ENCODE results near the gene PTPRM.

Gene PTPRM

DNA sequence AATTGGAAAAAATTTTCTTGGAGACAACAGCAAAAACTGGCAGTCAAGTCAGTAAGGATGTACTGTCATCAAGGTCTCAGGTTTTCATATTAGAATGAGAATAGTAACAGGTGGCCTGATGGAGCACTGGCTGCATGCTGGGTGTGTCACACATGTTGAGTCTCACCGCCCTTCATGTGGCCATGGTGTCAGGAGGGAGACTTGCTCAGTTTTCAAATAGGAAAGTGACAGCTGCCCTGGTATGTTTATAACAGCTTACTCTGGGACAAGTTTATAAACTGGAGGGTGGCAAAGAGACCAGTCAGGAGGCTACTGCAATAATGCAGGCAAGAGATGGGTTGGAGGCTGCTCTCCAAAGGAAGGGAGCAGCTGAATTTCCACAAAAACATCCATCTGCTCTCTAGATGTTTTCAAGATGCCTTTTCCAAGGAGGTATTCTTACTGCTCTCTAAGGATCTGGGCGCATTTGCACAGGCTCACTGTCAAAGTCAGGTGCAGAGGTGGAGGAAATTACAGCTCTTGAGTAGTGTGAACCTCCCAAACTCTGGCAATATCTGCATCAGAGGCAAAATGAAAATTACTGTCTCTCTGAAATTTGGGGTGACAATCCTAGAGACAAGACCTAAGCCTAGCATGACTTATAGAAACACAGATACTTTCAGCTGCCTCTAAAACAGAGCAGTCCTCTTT lies 720.2 kb downstream of the PTPRM start:
- DNase-seq (ENCODE audit: low spot score): no peak

DNA sequence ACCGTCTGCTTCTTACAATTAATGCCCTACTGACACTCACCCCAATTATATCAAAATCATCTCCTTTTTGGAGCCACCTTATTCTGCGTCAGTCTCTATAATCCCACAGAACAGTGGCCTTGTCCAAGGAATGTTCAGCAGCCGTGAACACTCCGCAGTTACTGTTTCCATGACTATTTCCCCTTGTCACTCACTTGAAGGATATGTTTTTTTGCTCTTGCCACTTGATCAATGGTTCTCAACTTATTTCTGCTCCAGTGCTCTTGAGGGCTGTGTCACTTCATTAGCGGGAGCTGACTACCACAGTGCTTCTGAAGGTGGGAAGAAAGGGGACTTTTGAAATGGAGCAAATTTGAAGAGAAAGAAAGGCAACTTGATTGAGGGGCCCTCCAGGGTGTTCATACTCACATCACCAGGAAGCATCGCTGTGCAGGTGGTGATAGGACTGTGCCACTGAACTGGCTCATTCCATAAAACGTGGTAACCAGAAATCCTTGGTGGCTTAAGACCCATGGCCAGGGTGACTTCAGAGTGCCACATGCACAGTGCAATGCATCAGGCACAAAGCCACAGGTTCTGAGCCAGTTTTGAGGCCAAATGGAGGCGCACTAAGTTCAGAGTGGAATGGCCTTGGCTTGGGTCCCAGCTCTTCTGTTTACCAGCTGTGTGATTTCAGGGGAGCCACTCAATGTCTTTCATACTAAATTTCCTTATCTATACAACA lies 721.5 kb downstream of the PTPRM start:
- DNase-seq (ENCODE audit: low spot score): no peak

DNA sequence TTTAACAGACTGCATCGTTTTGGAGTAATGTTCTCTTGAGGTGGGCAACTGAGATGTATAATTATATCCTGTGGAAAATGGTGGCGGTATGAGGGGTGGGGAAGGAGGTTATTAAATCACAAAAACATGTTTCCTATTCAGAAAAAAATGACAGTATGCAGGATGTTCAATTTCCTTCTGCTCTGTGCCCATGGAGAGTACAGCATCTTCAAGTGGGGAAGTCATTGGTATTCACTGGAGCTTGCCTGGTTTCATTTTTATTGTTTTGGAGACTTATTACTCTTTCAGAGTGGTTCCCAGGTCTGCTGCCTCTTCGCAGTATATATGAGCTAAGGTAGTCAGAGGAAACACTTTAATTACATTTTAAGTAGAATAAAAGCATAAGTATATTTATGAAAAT lies 723.3 kb downstream of the PTPRM start:
- DNase-seq (ENCODE audit: low spot score): no peak

DNA sequence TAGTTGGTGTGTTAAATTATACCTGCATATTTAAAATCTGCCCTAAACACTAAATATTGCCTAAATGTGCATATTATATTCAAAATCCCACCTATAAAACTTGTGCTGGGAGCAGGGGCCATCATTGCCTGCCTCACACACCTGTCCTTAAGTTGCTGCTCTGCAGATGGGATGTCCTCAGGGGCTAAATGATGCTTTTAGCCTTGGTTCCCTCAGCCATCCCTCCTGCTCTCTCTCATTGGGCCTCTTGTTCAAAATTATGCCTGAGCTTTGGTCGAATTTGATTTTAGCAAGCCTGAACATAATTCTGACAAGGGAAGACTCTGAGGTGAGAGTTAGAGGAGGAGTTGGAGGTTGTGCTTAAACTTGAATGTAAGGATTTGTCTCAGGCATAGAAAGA lies 723.8 kb downstream of the PTPRM start:
- no peak for DNase-seq (ENCODE audit: low spot score)

DNA sequence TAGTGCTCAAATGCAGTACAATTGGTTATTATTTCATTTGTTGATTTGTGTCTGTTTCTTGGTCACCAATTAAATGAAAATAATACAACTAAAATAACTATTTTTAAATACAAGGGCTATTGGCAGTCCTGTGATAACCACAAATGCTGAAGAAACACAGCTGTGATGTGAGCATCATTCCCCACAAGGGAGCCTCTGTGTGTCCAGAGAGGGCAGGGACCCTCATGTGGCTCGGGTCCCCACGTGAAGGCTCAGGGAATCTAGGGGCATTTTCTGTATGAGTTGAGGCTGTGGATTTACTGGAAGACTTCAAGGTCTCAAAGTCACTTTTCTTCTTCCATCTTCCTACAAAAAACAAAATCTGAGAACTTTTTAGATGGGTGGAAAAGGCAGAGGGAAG lies 726.1 kb downstream of the PTPRM start:
- DNase-seq (ENCODE audit: low spot score): no peak

DNA sequence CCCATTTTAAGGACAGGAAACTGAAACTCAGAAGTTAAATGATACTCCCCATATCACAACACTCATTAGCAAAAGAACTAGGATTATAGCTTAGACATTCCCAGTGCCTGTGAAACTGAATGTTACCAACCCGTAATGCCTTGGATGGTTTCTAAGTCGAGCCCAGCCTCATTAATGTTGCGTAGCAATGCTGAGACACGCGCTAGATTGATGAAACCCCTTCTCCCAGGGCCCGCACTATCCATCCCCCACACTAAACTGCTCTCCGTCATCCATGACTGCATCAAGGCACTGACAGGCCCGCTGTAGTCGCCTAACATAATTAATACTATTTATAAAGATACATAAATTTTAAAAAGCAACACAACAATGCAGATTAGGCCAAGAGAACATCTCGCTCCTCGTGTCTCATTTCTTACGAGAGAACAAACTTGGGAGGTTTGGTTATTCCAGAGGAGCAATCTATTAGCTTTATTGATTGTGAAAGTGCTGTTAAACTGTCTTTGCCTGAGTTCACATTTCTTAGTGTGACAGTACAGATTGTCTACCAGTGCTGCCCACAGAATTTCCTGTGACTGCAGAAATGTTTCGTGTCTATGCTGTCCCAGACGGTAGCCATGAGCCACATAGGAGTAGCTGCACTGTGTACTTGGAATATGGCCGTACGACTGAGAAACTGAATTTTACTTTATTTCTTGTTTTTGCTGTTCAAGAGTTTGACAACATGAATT lies 729.9 kb downstream of the PTPRM start:
- no peak for DNase-seq (ENCODE audit: low spot score)

DNA sequence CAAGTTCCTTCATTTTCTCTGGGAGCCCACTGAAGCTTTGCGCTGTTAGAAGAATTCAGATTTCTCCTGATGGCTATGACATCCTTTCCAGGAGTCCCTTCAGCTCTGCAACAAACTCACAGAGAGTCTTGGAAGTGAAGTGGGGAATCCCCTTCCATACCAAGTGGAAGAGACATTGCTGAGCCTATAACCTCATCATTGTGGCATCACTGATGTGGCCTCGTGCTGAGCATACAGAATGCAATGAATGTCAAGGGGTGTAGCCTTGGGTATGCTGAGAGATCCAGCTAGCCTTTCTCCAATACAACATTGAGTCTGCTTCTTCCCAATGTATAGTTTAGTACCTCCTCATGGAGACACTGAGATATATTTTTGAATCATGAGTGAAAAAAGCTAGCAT lies 731.1 kb downstream of the PTPRM start:
- no peak for DNase-seq (ENCODE audit: low spot score)

DNA sequence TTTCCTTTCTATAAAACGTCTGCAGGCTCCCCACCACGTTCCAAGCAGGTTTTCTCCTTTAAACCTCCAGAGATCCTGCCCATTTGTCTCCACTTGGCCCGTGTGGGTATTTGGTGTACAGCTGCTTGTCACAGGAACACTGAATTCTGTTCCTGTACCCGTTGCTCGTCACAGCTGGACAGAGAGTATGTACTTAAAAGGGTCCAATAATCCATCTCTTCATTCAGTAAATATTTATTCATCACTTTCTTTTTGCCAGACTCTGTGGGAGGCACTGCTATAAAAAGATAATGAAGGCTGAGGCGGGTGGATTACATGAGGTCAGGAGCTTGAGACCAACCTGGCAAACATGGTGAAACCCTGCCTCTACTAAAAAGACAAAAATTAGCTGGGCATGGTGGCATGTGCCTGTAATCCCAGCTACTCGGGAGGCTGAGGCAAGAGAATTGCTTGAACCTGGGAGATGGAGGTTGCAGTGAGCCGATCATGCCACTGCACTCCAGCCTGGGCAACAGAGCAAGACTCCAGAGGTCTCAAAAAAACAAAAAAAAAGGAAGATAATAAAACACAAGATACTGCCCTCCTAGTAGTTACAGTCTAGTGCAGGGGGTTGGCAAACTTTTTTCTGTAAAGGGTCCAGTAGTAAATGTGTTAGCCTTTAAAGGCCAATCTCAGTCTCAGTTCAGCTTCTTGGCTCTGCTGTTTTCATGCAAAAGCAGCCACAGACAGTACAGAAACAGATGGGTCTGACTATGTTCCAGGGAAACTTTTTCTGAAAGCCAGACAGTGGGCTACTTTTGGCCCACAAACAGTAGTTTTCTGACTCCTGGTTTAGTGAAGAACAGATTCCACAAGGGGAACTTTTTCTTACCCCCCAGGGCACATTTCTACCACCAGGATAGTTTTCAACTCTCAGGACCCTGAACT lies 732.2 kb downstream of the PTPRM start:
- no peak for DNase-seq (ENCODE audit: low spot score)

DNA sequence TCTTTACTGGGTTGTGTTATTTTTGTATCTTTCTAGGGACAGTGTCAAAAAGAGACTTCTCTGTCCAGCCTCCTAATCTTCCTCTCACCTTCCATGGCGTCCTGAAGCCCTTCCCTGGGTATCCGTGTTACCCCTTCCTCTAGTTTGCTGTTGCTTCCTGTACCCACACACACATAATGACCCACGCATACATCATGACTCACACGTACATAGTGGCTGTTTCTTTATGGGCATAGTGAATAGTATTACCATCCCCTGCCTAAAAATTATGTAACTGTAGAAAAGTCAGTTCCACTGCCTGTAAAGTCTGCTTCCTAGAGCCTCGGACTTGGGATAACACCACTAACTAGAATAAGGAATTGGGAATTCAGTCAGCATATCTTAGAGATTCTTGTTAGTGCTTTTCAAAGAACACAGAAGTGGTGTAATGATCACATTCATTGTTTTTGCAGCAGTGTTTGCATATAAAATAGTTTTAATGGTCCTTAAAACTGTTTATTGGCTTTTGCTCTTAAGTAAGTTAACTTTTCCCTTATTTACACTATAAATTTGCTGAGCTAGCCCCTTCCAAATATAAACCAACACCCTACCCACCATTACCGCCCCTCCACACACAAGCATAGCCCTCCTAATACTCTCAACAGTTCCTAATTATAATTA lies 733.8 kb downstream of the PTPRM start:
- DNase-seq (ENCODE audit: low spot score): no peak

DNA sequence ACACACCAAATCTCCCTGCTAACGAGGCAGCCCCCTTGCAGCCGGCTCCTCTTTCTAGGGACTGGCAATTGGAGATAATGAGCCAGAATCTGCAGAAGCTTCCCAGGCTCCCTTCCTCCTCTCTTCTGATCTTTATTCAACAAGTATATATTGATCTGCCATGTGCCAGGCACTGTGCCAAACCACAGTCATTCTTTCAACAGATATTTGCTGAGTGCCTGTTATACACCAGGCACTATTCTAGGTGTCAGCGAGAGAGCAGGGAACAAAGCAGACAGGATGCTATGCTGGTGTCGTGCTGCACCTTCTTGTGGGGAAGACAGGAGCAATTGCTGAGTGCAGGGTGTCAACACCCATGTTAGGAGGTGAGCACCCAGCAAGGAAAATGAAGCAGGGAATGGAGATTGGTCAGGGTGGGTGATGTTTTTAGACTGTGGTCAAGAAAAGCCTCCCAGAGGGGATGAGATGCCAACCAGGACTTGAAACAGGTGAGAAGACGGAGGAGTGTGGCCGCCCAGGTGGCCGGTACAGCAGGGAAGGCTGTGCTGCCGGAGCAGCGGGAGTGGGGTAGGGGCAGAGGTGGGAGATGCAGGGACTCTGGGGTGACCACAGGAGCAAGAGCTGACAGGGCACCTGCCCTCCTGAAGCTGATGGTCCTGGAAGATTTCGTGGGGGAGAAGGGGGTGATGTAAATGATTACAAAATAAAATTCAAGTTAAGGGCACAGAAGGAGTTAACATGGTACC lies 734.5 kb downstream of the PTPRM start:
- no peak for DNase-seq (ENCODE audit: low spot score)

DNA sequence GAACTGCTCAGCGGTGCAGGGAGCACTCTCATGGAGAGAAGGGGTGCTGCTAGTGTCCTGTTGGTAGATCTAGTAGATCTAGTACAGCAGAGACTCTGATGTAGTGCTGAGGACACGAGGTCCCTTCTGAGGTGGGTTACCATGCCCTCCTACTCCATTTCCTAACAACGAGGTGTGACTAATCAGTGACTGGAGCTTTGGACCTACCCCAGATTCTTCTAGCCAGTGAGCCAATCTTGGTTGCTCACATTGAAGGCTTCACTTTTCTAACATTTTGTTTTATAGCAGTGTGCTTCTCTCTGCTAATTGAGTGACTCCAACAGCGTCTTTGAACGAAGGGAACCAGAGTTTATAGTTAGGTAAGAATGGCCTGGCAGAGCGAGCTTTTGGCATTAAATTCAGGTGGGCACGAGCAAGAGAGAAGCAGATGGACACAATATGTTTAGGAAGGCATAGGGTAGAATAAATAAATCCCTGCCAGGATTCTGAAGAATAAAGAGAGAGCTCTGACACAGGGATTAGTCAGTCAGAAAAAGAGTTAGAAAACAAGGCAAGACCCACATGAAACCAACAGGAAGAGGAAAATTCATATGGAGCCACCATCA lies 736.1 kb downstream of the PTPRM start:
- no peak for DNase-seq (ENCODE audit: low spot score)

DNA sequence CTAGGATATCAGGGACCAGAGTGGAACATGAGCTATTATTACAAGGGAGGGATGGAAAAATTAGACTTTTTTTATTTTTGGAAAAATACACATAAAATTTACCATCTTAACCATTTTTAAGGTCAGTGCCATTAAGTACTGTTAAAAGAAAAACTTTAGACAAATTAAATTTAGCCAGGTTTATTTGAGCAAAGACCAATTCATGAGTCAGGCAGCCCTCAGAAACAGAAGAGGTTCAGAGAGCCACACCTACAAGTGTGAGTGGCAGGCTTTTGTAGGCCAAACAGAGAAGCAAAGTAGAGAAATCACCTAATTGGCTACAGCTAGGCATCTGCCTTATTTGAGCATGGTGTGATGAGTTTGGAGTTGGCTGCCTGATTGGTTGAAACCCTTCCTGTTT lies 740.8 kb downstream of the PTPRM start:
- DNase-seq (ENCODE audit: low spot score): no peak

DNA sequence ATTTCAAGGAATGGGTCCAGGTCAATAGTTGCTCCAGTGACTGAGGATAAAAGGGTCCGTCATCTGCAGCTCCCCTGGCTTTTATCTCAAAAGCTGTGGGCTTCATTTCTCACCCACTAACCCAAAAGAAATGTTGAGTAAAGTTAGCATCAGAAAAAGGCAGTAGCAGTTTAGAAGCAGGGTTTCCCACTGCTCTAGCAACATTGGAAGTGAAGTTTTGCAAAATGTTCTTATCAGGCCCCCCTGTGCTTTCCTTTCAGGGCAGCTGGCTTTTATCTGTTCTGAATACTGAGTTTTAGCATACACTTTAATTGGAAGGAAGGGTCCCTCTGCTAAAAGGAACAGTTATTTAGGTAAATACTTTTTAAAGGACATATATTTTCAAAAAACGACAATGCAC lies 745.9 kb downstream of the PTPRM start:
- no peak for DNase-seq (ENCODE audit: low spot score)

DNA sequence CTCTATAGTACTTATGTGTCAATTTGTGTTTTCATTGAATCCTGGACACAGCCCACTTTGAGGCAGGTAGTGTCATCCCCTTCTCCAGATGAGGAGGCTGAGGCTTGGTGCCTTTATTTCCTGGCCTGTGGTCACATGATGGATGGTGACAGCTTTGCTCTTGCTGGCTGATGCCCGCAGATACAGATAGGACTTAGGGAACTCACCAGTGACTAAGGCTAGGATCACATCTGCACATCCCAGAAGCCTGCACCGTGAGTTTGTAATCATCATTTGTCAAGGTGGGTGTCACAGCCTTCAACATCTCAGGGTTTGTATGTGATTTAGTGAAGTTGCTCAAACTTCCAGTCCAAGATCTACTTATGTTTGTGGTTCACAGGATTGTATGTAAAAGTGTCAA lies 747.0 kb downstream of the PTPRM start:
- no peak for DNase-seq (ENCODE audit: low spot score)

DNA sequence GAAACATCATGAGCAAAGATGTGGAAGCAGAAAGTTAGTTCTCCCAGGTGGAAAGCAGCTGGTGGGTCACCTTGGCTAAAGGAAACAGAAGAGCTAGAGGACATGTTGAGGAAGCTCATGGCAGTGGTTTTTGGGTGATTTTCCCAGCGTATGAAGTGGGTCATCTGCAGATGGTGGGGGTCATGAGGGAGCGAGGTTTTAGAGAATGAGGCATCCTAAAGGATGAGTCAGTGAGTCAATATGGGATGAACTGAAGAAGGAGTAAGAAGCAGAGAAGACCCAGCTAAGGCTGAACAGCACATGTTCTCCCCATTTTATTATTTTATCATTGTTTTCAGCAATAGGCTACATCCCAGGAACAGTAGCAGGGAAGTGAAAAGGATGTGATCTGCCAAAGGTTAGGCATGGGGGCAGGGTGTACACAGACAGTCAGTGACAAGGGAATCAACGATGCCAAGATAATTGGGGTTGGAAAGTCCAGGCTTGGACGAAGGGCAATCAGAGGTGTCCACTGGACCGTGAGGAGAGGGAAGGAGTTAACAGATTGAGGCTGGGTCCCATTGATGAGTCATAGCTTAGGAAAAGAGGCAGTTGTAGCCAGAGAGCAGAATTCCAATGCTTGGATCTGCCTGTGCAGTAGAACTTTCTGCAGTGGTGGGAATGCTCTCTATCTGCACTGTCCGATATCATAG lies 752.8 kb downstream of the PTPRM start:
- DNase-seq (ENCODE audit: low spot score): no peak

DNA sequence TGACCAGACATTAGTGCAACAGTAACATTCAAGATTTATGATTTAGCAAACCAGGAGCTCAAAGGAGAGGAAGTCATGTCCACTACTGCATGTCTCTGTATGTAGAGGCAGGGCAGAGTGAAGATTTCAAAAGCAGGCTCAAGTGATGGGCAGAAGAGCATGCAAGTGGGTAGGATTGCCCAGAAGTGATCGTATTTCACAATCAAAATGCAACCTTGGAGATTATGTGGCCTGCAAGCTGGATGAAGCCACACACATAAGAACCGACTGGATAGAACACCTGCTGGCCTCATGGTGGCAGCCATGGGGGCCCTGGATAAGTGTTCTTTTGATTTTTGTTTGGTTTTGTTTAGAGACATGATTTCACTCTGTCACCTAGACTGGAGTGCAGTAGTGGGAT lies 755.4 kb downstream of the PTPRM start:
- no peak for DNase-seq (ENCODE audit: low spot score)

DNA sequence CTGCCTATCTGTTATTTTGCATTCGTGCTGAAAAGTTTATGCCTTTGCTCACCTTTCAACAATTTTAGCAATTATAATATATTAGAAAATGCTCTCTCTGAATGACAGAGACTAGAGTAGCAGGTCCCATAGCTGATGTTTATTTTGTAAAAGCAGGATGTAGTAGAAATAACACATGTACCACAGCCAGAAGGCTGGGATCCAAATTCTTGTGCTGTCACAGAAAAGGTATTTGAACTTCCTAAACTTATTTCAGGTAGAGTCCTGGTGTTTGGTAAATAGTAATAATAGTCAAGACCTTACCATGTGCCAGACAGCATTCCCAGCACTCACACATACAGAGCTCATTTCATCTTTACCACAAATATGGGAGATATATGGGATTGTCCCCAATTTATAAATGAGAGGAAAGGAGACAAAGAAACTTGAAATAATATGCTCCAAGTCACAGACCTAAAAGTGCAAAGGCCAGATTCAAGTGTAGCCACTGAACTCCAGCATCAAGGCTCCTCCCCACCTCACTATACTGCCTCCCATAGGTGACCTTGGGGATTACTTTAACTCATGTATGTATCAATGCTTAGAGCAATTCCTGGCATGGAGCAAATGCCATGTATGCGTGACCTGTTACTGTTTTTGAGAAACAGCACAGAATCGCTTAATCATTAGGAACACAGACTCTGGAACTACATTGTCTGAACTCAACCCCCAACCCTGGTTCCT lies 757.4 kb downstream of the PTPRM start:
- DNase-seq (ENCODE audit: low spot score): no peak

DNA sequence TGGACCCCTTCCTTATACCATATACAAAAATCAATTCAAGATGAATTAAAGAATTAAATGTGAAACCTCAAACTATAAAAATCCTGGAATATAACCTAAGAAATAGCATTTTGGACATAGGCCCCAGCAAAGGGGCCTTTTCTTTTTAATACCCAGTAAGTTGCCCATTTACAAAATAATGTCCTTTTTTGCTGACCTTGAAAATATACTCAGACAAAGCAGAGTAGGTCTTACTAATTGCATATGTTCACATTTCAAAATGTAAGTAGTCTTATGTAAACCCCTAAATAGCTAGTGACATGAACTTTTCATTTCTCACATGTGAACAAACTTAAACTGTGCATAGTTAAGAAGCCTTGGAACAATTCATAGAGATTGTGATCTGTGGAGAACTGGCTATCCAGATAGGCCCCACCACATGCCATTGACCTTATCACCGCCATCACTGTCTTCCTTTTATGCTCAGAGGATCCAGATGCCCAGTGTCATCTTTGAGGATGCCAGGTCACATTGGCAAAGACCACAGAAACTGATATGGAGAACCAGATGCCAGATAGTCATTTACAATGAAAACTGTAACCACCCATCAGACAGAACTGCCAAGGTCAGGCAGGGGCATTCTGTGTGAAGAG lies 759.8 kb downstream of the PTPRM start:
- DNase-seq (ENCODE audit: low spot score): no peak

DNA sequence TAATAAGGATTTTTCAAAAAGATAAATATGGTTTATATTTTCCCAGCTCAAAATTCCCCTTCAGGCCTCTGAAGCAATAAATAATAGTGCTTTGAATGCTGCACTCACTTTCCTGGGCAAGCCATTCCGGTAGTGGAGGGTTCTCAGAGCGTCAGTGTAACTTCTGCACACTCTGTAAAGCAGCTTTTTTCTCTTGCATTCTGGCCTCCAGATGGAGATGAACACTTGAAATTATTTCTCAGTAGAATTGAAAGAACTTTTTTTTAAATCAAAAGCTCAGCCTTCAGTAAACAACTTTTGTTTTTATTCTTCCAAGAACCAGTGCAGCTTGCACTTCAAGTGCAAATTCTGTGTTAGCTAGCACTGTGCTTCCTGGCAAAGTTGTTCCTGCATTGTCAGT lies 761.0 kb downstream of the PTPRM start:
- no peak for DNase-seq (ENCODE audit: low spot score)

Measured in HuH-7.5 (cell line).